HG03135 (cell line): Measurements from ENCODE around the gene MROH2A.

Experiments used
- ATAC-seq: cut with Tn5 transposase; IDR thresholded peaks from one replicate; pipeline ENCODE4 v1.9.1; 2021; ENCODE audit warnings: mild to moderate bottlenecking, moderate library complexity; ENCODE audit not compliant: unreplicated experiment

The MROH2A gene

GRCh38 chr2:233835230-233836186, 57.4 kb downstream of the MROH2A start:
- no peak for ATAC-seq

- ATAC-seq: no peak
Measured at GRCh38 chr2:233836359-233836758, 58.2 kb downstream of the MROH2A start.

GRCh38 chr2:233837694-233838229, 59.6 kb downstream of the MROH2A start:
- no peak for ATAC-seq

DNA sequence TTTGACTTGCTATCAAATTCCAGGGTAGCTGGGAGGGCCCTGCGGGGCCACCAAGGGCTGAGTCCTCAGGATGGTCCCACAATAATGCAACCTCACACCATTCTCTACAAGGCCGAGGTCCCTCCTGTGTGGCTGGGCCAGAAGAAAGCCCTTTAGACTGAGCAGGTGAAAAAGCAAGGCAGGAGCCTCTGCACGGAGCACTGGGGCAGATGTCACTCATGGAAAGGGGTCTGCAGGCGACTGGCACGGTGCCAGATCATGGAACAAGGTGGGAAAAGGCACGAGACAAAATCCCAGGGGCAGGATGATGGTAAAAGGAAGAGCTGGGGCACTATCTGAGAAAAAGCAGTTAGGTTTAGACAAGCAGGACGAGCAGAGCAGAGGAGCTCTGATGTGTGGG, 60.1 kb downstream of the MROH2A start:
- ATAC-seq: no peak

GRCh38 chr2:233838726-233839446, 60.8 kb downstream of the MROH2A start:
- ATAC-seq: no peak

DNA sequence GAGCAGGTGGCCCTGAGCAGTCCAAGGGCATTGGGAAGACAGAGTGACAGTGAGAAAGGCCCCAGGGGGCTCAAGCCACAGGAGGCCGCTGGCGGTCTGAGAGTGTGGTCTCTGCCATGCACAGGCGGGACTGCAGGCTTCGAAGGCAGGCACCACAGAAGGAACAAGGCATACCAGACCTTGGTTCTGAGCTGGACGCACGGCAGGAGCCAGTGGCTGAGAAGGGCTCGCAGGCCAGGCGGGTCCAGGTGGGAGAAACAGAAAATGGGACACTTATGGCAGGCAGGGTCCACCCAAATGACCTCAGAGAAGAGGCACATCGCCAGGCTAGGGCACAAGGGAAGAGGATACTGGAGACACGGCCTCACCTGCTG, 61.3 kb downstream of the MROH2A start:
- no peak for ATAC-seq

GRCh38 chr2:233840520-233840919, 62.4 kb downstream of the MROH2A start:
- ATAC-seq: no peak

DNA sequence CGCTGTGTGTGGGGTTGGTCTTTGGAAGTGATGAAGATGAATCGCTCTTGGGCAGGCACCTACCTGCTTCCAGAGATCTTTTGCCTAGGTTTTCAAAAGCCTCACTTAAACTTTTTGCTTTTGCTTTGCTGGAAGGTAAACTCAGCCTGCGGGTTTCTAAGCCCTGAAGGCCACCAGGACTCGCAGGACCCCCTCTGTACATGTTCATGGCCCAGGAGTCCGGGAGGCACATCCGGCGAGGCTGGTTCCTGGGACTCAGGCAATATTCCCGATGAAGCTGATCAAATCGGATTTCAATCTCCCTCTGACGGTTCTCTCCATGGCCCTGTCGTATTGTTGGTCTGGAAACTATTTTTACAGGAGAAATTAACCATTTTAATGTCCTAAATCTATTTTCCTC, 63.1 kb downstream of the MROH2A start:
- no peak for ATAC-seq

GRCh38 chr2:233844064-233844807, 66.1 kb downstream of the MROH2A start:
- no peak for ATAC-seq

DNA sequence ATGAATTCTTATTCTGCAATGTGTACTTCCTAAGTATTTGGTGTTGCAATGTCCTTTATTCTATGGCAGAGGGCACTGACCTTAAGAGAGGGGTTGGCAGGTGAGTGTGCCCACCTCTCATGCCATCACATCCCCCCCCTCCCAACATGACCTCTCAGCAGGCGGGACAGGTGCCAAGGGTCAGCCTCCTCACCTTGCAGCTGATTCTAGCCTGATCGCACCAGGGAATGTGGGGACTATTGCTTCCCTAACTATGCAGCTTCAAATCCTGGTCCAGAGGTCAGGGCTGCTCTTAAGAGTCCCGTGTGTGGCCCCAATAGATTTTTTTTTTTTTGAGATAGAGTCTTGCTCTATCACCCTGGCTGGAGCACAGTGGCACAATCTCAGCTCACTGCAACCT, 66.7 kb downstream of the MROH2A start:
- ATAC-seq: no peak

DNA sequence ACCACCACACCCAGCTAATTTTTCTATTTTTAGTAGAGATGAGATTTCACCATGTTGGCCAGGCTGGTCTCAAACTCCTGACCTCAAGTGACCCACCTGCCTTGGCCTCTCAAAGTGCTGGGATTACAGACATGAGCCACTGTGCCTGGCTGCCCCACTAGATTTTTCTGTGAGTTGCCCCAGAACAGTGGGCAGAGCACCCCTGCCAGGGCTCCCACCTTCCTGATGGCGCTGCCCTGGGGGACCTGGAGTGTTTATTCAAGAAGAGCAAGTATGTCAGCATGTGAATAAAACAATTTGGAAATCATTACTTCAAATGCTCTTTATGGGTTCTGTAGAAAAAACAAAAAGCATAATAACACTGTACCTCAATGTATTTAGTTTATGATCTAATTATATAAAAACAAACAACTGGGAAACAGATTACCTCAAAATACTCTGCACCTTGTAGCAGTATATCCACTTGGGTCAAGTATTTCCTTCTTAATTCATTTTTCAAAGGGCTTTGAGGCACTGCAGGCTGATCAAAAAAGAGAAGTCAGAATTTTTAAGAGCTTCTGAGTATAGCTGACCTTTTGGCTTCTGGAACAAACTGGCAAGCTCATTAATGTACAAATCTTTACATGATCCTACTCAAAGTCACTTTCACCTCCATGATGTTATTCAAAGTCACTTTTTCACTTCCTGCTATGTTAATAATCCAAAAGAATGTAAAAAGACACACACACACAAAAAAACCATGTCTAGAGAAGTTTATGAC, 67.4 kb downstream of the MROH2A start:
- ATAC-seq: no peak

- no peak for ATAC-seq
Measured at GRCh38 chr2:233846387-233847247, 68.5 kb downstream of the MROH2A start.

DNA sequence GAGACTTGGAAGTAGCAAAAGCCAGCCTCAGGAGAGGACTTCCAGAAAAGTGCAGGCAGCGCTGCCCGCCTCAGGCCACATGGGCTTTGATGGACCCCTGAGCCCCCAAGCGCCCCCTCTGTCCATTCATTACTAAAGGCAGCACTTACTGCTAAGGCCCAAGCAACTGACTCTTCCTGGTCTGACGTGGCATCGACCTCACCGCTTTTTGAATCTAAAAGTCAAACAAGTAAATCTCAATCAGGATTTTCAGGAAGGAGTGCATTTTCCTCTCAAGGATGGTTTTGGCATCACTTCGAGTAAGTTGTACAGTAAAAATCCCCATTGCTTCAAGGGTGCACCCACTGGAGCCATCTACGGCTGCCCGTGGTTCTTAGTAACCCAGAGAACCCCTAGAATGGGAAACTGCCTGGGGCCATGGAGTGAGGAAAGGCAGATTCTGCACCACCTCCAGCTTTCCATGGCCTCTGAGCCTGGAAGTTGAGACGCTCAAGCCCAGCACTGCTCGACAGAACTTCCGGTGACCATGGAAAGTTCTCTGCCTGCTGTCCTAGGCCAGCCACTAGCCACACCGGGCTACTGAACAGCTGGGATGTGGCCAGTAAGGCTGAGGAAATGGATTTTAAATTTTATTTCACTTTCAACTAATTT, 69.2 kb downstream of the MROH2A start:
- no peak for ATAC-seq

DNA sequence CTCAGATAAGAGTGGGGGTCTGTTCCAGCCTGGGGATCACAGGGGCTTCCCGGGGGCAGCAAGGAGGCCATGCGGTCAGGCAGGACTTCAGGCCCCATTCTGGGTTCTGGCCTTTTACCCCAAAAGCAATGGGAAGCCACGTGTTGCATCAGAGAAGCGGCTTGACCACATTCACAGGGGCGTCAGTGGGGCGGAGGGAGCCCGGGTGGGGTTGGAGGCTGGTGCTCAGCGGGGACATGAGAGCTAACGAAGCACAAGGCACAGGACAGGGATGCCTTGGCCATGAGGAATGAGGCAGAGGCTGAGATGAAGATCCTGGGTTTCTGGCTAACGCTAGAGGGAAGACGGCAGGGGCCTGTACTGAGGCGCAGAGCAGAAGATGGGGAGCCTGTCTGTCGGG, 70.1 kb downstream of the MROH2A start:
- no peak for ATAC-seq

- ATAC-seq: no peak
Measured at GRCh38 chr2:233849607-233850271, 71.6 kb downstream of the MROH2A start.

GRCh38 chr2:233850745-233851144, 72.6 kb downstream of the MROH2A start:
- ATAC-seq: no peak

GRCh38 chr2:233851169-233851568, 73.0 kb downstream of the MROH2A start:
- no peak for ATAC-seq

GRCh38 chr2:233852056-233852455, 73.9 kb downstream of the MROH2A start:
- ATAC-seq: no peak
